HUDEP-2 (cell line): Measurements from ENCODE around the gene RAB35.

Source experiments
- DNase-seq, 76 experiments: peaks; one replicate each; lab custom pipeline; 2025; ENCODE audit not compliant: unreplicated experiment in 76 of 76; lab: John Stamatoyannopoulos, UW

Gene RAB35

DNA sequence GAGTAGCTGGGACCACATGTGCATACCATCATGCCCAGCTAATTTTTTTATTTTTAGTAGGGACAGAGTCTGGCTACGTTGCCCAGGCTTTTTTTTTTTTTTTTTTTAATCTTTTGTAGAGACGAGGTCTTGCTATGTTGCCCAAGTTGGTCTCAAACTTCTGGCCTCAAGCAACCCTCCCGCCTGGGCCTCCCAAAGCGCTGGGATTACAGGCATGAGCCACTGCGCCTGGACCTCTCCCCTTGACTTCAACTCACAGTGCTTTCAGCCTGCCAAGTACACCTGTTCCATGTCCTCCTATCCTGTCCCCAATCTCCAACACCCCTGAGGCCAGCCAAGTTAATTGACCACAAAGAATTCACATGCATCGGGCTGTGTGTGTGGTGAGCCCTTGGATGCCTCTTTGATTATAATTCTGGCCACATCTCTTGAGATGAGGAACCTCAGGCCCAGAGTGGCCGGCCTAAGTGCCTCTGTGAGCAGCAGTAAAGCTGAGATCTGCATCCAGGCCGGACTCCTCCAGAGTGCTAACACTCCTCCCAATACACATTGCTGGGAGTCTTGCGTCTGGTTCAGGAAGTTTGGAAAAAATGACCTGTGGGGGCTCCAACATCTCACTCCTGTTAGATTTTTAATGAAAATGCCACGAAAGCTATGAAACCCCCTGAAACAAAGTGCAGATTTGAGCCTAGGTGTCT, 6.8 kb downstream of the RAB35 start:
- no peak for DNase-seq

DNA sequence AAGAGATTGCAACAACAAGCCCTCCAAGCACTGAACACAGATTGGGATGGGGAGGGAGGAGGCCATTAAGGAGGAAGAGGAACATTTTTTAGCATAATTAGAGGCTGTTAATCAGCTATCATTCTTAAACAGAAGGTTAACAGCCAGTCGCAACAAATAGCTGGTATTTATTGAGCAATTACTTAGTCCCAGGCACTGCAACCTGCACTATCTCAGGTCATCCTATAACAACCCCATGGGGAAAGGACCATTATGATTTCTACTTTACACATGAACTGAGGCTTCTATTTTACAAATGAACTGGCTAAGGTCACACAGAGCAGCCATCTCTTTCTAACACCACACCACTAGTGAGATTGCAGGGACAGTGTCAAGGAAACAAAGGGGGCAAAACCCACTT, 10.4 kb downstream of the RAB35 start:
- DNase-seq, result no peak

DNA sequence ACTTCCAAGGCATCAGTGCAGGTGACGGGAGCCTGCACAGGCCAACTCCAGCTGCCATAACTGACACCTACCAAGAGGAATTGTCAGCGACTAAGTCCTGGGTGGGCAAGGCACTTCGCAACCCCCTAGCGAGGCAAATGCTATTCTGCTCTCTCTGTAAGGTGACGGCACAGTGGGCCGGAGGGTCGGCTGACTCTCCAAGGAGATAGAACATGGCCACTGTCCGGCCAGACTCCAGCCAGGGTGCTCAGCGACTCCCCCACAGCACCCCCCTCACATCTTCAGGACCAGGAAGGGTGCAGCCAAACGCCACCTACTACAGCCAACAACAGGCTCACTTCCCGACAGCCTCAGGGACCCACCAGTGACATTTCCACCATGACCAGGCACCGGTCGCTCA, 13.2 kb downstream of the RAB35 start:
- DNase-seq, result no peak

DNA sequence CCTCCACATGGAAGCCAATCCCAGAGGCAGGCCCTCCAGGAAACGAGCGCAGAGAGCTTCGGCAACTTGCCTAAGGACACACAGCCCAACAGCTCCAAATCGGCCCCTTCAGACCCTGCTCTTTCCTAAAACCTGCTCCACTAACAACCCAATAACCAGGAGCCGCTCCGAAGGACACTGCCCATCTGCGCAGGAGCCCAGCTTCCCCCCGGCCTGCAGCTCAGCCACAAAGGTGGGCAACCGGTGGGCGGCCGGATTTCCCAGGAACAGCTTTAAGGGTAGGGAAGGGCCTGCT, 13.6 kb downstream of the RAB35 start:
- DNase-seq, result no peak

DNA sequence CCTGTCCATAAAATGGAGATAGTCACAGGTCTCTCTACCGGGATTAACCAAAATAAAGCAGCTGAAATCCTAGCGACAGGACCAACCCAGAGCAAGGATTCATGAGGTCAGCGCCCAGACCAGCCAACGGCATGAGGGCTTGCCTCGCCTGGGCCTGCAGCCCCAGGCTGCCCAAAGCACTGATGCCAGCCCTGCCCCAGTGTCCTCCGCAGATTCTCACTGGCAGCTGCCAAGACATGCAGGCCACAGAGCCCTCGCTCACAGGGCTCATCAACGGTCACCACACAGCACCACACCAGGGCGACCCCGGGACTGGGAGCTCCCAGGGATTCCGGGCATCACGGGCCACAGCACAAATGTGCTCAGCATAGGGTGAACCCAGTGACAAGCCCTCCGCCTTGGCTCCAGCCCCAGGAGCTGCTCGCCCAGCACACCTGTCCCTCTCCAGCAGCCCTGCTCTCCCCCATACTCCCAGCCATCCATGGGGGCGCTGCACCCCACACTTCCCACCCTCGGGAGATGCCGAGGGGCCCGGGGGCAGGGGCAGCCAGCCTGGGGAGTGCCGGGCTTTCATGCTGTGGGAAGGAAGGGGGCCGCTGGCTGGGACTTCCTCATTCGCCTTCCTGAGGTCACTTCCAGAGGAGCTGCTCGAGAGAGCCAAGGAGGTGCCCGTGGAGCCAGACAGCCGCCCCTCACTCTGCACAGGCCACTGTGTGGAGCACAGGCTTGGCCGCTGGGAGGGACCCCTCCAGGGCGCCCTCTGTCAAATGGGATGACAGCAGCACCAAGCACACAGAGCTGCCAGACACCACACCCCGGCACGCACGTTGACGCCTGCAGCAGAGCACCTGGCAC, 14.1 kb downstream of the RAB35 start:
- DNase-seq, result no peak

DNA sequence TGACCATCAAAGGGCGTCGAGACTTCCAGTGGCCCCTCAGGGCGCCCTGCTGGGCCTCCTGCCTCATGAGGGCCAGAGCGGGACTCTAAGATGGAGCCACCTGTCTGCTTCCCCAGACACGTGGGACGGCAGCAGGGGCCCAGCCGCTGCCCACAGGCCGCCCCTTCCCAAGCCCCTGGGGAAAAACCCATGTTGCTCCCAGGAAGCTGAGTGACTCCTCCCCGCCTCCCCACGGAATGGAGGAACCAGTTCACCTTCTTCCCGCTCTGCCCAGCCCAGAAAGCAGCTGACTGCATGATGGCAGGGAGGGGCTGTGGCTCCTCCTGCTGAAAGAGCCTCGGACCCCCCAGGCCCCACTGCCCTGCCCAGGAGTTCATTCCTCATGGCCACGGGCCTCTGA, 14.9 kb downstream of the RAB35 start:
- DNase-seq, result no peak

DNA sequence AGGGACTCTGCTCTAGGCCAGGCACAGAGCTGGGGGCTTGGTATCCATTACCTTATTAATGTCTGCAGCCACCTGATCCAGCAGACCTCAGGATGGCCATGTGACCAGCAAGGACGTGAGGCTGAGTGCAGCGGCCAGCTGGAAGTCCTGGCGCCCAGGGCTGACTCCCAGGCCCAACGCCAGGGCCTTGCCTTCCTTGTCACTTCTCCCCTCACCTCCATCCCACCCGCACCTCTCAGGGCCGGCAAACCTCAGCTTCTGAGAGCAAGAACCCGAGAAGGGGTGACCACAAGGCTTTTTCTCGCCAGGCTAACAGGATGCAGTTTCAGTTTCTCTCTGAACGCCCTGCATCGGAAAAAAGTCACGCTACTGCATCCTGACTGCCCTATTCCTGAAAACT, 15.4 kb downstream of the RAB35 start:
- DNase-seq, result no peak

DNA sequence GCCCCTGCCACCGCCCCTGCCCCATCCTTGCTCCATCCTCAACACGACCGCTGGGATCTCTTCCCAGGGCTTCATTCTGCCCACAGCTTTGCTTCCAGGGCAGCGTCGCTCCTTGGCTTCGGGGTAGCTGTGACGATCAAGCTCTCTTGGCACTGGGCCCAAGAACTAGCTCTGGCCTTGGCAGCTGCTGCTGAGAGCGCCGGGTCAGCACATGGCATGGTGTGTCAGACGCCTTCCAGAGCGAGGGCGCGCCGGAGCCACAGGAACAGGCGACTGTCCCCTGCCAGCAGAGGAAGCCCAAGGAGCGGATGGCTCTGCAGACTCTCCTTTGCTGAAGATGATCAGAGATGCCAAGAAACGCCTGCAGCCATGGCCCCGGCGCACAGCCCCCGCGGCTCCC, 15.9 kb downstream of the RAB35 start:
- no peak for DNase-seq

DNA sequence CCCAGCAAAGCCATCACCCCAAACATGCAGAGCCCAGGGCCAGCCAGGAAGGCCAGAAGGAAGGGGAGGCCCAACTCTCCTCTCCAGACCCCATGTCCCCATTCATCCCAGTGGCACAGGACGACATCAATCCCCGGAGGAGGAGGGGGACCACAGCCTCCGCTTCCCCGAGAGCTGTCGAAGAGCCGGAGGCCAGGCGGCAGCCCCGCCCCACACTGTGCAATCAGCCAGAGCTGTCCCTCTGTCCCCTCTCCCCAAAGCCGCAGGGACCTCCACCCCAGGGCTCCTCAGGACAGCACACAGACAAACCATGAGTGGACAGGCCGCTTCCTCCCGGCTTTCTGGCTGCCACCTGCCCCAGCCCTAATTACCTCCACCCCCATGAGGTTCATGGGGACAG, 16.8 kb downstream of the RAB35 start:
- no peak for DNase-seq

DNA sequence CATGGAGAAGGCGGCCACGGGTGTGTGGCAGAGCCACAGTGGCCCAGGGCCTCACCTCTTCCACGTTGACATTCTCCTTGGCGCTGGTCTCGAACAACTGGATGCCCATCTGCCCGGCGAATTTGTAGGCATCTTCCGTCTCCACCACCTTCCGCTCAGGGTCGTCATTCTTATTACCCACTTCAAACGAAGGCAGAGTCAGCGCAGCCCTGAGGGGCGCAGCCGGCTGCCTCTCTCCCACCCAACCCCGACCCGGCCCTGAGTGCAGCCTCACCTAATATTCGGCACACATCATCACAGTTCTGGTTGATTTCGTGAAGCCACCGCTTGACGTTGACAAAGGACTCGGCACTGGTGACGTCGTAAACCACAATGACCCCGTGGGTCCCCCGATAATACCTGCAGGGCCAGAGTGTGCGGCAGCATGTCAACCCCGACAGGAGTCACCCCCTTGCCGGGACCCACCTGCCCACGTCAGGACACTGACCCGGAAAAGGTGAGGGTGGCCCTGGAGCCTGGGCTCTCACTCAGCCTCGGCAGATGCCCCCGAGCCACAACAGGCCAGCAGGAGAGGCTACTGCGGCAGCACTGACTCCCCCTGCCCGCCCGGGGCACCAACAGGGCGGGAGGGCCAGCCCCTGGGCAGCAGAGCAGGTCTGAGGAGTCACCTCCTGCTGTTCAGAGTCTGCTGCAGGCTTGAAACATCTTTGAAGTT, 17.6 kb downstream of the RAB35 start:
- DNase-seq, result no peak

DNA sequence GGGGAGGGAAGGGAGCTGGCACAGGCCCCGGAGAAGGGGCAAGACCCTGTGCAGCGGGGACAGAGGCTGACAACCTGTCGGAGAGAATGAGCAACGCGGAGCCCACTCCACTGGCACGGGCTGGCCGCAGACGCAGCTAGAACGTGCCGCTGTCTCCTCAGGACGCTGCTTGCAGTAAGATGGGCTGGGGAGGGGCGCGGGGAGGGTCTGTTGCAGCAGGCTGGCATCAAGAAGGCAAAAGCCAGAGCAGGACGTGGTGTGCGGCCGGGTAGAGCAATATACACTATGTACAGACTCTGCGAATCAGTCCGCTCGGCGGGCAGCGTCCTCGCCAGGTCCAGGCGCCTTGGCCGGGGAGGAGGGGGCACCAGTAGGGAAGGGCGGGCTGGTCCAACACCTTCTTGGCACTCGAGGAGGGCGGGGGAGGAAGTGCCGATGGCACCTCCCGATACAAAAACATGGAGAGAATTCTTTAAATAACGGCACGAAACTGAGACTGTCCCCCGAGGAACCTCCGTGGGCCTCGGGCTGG, 19.8 kb downstream of the RAB35 start:
- no peak for DNase-seq

DNA sequence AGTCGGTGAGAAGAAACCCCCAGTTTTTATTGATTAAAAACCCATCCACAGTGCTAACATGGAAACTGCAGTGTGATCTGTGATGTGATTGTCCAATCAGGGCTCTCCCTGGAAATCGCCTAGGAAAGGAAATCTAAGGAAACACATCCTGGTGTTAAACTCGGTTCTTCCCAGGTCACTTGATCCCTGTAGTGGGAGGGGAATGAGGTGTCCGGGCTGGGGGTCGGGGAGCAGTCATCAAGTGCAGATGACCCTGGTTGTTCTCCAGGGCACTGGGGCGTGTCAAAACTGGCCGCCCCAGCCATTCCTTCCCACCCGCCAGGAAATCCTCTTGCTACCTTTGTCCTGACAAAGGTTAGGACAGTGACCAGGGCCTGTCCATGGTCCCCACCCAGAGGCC, 20.8 kb downstream of the RAB35 start:
- no peak for DNase-seq

DNA sequence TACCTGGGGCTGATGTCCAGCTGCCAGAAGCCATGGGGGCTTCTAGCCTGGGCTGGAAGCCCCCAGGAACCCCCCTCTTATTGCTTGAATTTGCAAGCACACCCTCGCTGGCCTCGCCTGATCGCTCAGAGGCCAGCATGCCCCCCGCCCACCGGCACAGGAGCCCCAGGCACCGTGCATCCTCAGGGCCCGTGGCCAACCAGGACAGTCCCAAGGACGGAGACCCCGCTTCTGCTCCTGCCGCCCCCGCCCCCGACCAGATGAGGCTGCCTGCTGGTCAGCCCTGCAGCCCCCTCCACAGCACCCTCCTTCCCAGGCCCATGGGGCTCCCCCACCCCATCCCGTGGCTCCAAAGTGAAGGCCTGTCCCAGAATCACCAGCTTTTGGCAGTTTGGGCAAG, 21.2 kb downstream of the RAB35 start:
- DNase-seq, result no peak

DNA sequence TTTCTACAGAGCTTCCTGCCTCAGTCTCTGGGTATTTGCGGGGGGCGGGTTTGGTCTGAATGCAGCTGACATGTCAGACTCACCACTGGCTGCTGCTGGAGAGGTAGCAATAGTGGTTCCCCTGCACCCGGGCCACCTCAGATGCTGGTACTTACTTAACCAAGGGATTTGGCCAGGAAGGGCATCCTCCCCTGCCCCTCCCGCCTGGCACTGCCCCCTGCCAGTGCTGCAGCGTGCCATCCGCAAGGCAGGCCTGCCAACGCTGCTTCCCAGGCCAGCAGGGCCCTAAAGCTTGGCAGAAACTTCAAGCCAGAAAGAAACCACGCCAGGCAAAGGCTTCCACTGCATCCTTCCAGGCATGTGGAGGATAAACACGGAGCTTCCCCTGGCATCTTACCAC, 22.1 kb downstream of the RAB35 start:
- no peak for DNase-seq

DNA sequence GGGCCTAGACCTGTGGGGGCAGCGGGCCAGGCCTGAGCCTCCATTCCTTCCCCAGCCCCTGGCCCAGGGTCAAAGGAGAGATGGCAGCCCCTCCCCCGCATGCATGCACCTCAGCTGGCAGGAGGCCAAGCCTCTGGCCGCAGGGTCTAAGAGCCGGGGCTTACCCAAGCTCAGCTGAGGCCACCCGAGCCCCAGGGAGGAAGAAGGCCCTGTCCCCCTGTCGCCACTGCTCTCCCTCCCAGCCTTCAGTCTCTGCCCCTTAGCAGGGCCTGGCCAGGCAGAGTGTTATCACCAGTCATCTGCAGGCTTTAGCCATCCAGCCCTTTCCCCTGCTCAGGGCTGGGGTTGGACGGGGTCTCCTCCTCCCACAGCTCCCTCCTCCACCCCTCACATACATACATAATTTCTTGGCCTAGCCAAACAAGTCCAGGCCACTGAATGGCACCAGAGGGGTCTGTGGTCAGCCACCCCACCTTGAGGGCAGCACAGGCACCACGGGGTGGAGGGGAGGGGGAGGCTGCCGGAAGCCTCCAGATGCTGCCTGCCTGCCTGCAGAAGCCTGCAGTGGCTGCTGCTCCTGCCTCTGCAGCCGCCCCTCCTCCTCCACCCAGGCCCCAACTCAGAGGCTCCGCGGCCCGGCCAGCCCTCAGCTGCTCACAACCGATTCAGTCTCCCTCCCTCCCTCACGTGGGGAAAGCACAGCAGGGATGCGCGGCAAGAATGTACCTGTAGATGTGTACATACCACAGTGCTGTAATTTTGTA, 22.8 kb downstream of the RAB35 start:
- DNase-seq, result no peak

DNA sequence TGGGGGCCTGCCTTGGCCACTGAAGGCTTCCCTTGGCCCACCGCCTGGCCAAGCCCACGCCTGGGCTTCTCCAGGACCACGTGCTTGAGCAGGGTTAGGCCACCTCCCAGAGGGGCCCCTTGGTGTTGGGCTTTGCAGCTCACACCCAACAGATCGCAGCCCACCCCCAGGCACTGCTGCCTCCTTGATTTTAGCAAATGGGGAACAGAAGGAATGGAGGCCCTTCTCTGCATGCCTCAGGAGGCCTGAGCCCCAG, 23.3 kb downstream of the RAB35 start:
- no peak for DNase-seq

DNA sequence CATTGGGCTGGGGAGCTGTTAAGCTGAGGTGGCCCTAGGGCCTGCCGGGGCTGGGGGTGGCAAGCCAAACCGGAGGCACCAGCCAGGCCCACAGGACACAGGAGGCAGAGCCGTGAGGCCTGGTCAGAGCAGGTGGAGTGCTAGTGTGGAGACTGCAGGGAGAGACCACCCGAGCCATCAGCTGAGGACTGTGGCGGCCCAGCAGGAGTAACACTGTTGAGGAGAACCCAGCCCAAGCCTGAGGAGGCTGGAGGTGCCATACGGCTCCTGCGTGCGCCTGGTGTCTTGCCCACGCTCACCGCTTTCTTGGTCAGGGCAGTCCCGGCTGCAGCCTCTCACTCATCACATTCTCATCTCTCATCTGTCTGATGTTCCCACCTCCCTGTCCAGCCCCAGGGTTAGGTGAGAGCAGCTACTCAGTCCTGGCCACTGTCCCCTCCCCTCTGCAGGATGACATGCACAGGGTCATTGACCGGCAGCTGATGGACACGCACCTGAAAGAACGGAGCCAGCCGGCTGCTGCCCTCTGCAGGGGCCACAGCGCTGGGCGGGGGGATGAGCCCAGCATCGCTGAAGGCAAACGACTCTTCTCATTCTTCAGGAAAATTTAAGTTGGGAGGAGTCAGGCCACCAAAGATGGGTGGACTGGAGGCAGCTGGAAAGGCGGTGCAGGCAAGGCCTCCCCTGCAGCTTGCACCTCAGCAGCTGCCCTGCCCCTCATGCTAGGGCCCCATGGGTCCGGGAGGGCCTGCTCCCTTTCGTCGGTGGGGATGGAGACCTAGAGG, 23.8 kb downstream of the RAB35 start:
- DNase-seq, result no peak

DNA sequence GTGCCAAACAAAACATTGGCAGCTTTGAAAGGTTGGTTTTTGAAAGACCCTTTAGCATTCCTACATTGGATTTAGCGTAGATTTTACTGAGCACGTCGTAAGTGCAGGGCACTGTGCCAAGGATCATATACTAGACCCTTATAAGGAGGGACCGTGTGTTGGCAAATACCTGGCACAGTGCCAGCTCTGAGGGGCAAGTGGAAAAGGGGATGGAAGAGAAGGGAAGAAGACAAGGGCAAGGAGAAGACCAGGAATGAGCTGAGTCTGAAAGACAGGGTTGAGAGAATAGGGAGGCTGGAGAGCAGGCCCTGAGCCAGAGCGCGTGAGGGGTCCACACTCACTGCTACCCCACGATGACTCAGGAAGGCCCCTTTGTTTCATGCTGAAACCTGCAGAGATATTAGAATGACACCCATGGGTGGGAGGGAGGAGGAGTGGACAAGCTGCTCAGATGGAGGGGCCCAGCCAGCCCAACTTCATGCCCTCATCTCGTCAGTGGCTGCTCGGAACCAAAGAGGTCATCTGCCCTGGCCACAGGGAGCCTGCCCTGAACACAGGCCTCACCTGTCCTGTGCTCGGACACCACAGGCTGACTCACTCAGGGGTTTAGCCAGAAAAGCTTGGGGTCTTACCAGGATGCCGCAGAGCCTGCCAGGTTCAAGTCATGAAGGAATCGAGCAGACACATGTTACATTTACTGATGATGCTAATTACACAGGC, 25.0 kb downstream of the RAB35 start:
- DNase-seq, result no peak

DNA sequence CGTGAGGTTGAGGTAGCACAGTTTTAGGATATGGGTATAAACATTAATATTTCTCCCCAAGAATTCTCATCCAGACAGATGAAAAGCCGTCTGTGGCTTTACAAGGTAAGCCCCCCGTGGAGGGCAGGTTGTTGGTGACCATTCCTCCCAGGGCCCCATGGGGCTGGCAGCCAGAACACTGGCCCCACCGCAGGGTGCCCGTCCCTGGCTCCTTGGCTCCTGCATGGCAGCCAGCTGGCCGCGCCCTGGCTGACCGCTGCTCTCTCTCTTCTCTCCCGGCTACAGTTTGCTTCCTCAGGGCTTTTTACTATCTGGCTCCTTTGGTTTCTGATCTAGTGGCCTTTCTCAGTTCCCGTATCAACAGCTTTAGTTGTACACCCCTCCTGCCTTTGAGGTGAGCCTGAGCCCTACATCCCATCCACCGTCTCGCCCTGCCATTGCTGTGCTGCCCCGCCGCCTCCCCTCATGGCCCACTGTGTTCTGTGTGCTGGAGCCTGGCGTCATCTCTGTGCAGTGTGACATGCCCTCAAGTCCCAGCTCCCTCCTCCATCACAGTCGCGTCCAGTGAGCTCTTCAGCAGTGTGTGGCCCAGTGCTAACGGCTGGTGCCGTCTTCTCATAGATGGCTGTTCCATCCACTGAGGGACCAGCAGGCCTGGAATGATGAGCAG, 25.8 kb downstream of the RAB35 start:
- DNase-seq, result no peak
